ENCODE measurements around the gene PLK1.
"Not testable (repeated sequence)": the region's sequence is repeated elsewhere in the genome, so short reads cannot be mapped to it uniquely, and the experiment has no call there.

Gene PLK1

GRCh38 chr16:23678430-23679273 is at the start of gene PLK1:
TSS of gene PLK1 (plus strand) at chr16:23678889. CDS start at chr16:23678933, 44 bp downstream.
- peak; percentile 82 to 90 for DNase-seq

DNA sequence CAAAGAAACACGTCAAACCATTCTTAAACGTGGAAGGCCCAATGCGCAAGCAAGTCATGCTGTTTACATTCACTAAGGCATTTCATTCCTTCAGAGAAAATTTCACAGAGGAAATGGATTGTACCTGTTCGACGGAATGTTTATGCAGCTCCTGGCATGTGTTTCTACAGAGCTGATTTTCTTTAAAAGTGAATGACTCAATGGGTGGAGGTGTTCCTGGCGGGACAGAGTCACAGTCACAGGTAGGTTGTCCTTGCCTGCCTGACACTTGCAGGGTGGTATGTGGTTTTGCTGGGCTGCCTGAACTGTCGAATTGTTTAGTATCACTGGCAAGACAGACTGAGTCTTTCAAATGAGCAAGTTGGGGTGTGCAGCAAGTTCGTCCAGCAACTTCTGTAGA is 49.2 kb upstream of the PLK1 start:
- no peak for DNase-seq

DNA sequence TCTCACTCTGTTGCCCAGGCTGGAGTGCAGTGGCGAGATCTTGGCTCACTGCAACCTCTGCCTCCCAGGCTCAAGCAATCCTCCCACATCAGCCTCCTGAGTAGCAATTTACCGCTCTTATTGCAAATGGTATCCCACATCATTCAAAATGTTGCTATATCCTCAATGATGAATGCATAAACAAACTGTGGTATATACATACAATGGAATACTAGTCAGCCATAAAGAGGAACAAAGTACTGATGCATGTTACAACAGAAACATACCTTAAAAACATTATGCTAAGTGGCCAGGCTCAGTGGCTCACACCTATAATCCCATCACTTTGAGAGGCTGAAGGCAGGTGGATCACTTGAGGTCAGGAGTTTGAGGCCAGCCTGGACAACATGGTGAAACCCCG is 46.8 kb upstream of the PLK1 start:
- not testable (repeated sequence) for DNase-seq

GRCh38 chr16:23634461-23635036 is 44.1 kb upstream of the PLK1 start:
- DNase-seq: no peak

DNA sequence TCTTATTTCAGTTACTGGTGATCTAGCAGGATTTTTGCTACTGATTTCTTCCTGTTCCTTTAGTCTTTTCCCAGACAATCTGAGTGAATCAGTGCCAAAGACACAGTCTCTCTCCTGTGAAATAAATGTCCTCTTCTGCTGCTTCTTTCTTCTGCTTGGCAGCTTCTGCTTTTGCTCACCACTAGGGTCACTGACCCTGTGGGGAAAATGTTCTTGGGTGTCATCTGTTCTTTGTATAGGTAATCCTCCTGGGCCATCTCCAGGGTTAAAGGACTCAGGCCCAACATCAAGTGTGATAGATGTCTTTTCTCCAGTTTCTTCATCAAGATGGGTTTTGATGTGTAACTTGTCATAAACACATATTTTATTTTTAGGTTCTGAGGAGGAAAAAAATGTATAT is 42.7 kb upstream of the PLK1 start:
- DNase-seq: no peak

- peak in 1 of 2 donors; percentile 36 for DNase-seq
Observed at GRCh38 chr16:23640615-23640930, 38.1 kb upstream of the PLK1 start.

DNA sequence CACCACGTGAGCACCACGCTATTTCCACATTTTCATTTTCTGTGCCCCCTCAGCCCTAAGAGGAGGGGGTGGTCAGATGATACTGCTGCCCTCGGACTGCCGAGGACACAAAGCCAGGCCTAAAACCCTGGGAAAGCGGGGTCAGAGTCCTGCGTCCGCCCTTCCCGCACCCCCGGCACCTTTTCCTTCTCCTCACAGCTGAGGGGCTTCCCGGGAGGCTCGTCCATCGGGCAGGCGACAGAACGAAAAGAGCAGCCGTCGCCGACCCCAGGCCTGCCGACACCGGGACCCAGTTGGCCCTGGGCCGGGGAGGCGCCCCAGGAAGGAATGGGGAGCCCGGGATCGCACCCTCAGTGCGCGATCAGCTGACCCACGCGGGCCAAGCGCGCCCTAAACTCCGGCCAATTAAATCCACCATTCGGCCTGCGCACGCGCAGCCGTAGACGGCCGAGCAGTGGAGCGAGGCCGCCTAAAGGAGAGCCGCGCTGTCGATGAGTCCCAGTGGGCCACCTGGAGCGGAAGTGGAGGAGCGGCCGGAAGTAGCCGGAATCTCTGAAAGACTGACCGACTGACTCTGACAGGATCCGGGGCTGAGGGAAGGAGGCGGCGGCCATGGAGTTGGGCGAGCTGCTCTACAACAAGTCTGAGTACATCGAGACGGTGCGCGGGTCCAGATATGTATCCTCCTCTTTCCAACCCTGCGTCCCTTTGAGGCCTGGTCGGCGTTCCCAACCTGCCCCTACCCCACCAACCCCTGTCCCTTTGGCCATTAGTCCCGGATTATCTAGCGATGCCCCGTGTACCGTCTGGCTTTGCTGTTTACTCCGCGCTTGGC is 37.5 kb upstream of the PLK1 start, which contains the start of the genes DCTN5 and PALB2:
Gene DCTN5 (plus strand): TSS at position 536 of the 835 bp plus-strand sequence. CDS start 77 bp downstream, at position 613.
Gene PALB2 (minus strand): TSS at position 380 of the 835 bp plus-strand sequence. CDS start 153 bp downstream, at position 227.
- DNase-seq: peak; percentile 96

DNA sequence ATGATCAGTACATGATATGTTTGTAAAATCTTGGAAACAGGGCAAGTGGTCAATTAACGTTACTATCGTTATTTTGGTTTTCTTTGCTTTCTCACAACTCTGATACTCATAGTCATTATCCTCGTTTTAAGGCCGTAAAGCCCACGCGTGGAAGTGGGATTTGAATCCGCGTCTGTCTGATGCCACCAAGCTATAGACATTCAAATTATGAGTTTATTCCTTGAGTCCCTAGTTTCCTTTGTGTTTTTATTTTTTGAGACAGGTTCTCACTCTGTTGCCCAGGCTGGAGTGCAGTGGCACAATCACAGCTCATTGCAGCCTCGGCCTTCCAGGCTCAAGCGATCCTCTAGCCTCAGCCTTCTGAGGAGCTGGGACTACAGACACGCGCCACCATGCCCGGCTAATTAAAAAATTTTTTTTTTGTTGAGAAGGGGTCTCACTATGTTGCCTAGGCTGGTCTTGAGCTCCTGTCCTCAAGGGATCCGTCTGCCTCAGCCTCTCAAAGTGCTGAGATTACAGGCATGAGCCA is 36.4 kb upstream of the PLK1 start:
- no peak for DNase-seq

- DNase-seq: no peak
Observed at GRCh38 chr16:23650674-23651416, 27.8 kb upstream of the PLK1 start.

DNA sequence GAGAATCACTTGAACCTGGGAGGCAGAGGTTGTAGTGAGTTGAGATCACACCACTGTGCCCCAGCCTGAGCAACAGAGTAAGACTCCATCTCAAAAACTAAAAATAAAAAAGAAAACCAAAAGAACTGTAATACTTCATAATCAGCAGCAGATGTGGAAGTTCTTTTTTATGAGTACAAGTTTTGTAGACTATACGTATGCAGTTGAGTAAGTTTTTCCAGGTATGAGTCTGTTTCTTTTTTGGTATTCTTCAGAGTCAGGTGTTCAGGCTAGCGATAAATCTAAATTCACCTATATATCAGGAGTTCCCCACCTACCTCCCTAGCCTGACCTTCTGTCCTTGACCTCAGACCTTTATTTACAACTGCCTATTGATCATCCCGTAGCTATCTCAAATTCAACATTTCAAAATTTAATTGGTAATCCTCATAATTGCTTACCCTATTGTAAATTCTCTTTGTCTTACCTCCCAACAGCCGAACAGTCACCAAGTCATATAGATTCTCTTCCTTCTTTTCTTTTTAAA is 26.7 kb upstream of the PLK1 start:
- no peak for DNase-seq

DNA sequence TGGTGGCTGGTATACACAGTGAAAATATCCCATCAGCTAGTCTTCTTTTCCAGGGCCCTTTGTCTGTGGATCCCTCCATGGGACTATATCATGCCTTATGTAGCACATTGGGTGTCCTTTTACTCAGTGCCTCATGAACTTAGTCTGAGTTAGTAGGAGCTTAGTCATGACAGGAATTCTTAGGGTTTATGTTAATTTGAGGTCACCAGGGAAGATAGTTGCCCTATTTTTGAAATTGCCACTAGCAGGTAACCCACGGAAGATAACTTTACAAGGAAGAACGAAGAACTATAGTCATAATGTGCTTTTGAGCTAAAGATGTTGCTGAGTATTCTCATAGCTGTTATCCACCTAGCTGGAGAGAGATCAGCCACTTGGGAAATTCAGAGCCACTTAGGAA is 14.8 kb upstream of the PLK1 start:
- DNase-seq: no peak

DNA sequence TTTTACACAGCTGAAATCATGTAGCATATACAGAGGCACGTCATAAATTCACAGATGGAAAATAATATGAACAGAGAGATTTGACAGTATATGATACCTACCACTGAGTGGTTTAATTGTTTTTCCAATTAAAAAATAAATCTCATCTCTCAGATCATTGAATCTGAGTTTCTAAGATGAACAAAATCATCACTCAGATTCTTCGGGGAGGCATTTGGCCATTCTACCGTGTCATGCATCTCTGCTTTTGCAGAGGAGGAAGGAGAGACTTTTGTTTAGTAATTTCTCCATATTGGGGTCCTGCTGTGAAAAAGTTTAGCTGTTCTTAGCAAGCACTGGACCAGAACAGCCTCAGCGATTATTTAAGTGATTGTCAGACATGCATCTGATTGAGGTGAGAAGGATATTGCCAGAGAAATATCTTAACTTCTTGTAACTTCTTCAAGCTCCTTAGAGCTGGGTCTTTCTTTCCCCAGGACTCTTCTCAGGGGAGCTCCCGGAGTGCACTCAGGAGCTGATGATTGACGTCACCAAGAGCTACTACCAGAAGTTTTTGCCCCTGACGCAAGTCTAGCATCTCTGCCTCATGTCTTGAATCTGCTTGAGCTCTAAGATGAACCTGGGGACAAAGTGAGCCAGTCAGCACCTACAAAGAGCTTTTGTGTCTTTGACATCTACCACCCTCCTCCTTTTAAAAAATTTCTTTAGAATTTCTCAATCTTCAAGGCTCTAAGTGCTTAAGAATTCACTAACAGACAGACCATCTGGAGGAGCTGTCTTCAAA is 11.9 kb upstream of the PLK1 start:
- no peak for DNase-seq

DNA sequence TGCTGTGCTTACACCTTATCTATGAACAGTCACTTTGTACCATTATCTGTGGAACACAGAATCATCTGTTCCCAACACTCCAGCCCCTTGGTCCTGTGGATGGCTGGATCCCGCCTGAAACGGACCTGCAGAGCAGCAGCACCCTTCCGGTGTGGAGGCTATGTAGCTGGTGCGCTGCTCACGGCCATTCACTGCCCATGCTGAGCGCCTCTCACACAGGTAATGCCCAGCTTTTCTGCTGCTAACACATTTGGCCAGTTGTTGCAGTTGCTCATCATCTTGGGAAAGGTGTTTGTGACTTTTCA is 11.4 kb upstream of the PLK1 start:
- no peak for DNase-seq

GRCh38 chr16:23668225-23668624 is 10.5 kb upstream of the PLK1 start:
- no peak for DNase-seq

DNA sequence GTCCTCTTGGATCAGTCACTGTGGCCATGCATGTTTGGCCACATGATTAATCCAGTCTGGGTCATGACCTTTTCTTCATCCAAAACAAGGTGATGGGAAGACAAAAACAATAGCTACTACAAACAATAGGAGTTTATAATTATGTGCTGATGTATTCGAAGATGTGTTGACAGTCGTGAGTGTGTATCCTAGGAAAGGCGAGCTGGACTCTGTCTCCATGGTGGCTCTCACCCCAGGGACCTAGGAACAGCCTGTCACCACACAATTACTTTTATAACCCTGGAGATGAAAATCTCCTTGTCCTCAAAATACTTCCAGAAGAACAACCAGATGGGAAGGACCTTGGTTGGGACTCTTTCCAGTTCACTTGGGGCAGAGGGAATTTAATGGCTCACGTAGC is 9.8 kb upstream of the PLK1 start:
- no peak for DNase-seq

DNA sequence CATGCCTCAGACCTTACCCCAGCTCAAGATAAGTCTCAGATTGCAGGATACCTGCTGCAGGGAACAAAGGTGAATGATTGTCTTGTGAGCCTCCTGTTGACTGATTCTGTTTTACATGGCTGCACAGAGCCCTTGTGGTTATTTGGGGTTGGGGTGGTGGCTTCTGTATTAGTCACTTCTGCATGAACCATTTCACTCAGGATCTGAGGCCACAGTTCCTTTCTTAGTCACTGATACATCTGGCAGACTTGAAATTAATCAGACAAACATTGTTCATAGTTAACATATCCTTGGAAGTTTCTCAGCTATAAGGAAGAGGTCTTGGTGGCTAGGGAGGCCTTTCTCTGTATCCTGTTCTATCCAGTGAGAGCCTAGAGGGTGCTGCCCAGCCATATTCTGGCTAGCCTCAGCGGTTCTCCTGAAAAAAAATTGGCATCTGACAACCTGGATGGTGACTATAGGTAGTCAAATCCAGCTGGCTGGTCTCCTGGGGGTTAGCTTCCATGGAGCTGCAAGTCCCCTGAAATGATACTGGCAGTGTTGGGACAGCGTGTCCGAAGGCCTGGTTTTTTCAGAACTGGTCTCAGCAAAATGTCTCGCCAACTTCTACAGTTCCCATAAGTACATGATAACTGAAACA is 8.4 kb upstream of the PLK1 start:
- no peak for DNase-seq

- DNase-seq: no peak
Observed at GRCh38 chr16:23673971-23674614, 4.6 kb upstream of the PLK1 start.

DNA sequence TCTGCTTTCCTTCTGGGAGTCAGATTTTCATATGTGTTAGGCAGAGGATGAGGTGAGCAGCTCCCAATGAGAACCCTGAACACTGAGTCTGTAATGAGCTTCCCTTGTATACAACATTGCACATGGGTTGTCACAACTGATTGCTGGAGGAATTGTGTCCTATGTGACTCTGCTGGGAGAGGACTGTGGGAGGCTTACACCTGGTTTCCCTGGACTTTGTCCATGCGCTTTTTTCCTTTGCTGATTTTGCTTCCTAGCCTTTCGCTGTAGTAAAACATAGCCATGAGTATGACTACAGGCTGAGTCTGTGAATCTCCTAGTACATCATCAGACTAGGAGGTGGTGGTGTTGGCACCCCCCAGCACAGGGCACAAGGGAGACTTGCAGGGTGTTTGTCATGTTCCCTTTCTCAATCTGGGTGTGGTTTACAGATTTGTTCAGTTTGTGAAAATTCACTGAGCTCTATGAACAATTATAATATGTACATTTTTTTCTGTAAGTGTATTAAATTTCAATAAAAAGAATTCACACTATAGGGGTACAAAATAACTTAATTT is 1.7 kb upstream of the PLK1 start:
- DNase-seq: no peak

DNA sequence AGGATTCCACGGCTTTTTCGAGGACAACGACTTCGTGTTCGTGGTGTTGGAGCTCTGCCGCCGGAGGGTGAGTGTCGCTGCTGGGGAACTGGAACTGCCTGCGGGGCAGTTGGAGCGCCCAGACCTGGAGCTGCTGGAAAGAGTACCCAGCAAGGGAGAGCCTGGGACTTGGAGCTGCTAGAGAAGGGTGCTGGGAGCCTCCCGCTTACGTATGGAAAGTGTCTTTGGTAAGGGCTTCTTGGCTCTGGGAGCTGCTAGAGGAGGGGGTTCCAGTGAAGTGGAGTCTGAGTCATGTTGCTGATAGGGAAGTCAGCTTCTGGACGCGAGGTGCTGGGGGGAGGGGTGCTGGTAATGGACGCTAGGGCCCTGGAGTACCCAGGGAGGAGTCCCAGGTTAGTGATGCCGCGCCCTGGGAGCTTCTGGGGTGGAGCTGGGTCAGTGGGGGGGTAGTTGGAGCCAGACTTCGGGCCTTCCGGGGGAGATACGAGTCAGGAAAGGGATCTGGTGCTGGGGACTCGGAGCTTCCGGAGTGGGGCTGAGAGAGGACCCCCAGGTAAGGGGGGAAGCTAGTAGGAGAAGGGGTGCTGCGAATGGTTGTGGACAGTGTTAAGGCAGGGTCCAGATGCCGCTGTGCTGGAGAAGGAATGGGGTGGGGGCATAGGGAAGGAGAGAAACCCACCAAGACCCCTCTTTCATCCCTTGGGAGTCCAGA is 741 bp downstream of the PLK1 start:
- peak; percentile 30 to 33 for DNase-seq

- DNase-seq: no peak
Observed at GRCh38 chr16:23679986-23680336, 1.3 kb downstream of the PLK1 start.
